Caco-2 (cell line): ENCODE results near the gene KIF26B. TPM values are rescaled to one million over a fixed set of nuclear protein-coding genes. Genes with fewer than 3 reads are reported as not detected.
"Not testable (repeated sequence)": the region's sequence is repeated elsewhere in the genome, so short reads cannot be mapped to it uniquely, and the experiment has no call there.

Source experiments
- BruUV-seq: library from RNA; stranded (reverse); fragments of 400-500 nt; replicated peaks from 2 replicates; lab custom pipeline; 2021; lab: Mats Ljungman, UMichigan
- CTCF ChIA-PET: fragments of 300-600 bp; sonication (Branson Sonifier 250); formaldehyde crosslinking; loops from one replicate; lab custom pipeline; 2022; ENCODE audit warnings: antibody characterized with exemption; lab: Charles Lee
- POLR2A ChIA-PET: fragments of 300-600 bp; sonication (Branson Sonifier 250); formaldehyde crosslinking; loops from one replicate; lab custom pipeline; 2022; ENCODE audit warnings: antibody characterized with exemption; lab: Charles Lee
- DNase-seq, 2 experiments: peaks; one replicate each; pipeline versions ENCODE4 v3.0.0 to v3.0.0-alpha.2; 2020 to 2022
- H3K27me3 ChIP-seq: replicated peaks from 2 replicates; pipeline ENCODE4 v1.6.0; 2011; ENCODE audit warnings: low read length; ENCODE audit not compliant: control insufficient read depth, insufficient read depth
- H3K36me3 ChIP-seq: 2 replicates; pipeline ENCODE4 v1.5.1; 2011; ENCODE audit warnings: low read length; ENCODE audit not compliant: control insufficient read depth, insufficient read depth
- H3K4me1 ChIP-seq: fragments of 250-450 bp; sonication (Bioruptor Pico); 2 replicates; pipeline ENCODE4 v1.5.1; 2020; ENCODE audit warnings: mild to moderate bottlenecking
- H3K4me3 ChIP-seq: 2 replicates; pipeline ENCODE4 v1.5.1; 2011; ENCODE audit warnings: low read depth, mild to moderate bottlenecking, control low read depth, low read length
- H3K9me3 ChIP-seq: fragments of 250-450 bp; sonication (Bioruptor Pico); 2 replicates; pipeline ENCODE4 v1.5.1; 2020; ENCODE audit warnings: mild to moderate bottlenecking, moderate library complexity
- H3K27ac Mint-ChIP-seq: one replicate; pipeline ENCODE4 v1.8.0; 2022; ENCODE audit warnings: mixed read lengths; ENCODE audit not compliant: unreplicated experiment
- H3K27me3 Mint-ChIP-seq: one replicate; pipeline ENCODE4 v1.8.0; 2022; ENCODE audit warnings: mixed read lengths; ENCODE audit not compliant: insufficient read depth, unreplicated experiment
- H3K36me3 Mint-ChIP-seq: one replicate; pipeline ENCODE4 v1.8.0; 2022; ENCODE audit warnings: mild to moderate bottlenecking, mixed read lengths; ENCODE audit not compliant: insufficient read depth, unreplicated experiment
- H3K4me1 Mint-ChIP-seq: one replicate; pipeline ENCODE4 v1.8.0; 2022; ENCODE audit warnings: low read depth, mixed read lengths; ENCODE audit not compliant: unreplicated experiment
- H3K4me3 Mint-ChIP-seq: one replicate; pipeline ENCODE4 v1.8.0; 2022; ENCODE audit warnings: mild to moderate bottlenecking, moderate library complexity, mixed read lengths; ENCODE audit not compliant: unreplicated experiment
- H3K9me3 Mint-ChIP-seq: one replicate; pipeline ENCODE4 v1.8.0; 2022; ENCODE audit warnings: mixed read lengths; ENCODE audit not compliant: unreplicated experiment
- intact Hi-C: fragments of 100-400 bp; cut with micrococcal nuclease; formaldehyde crosslinking; loops from one replicate; pipeline ENCODE4 v1.10.0; 2022; ENCODE audit not compliant: unreplicated experiment
- total RNA-seq: library from RNA; stranded (reverse); gene quantifications from 2 replicates; pipeline ENCODE4 v1.2.3, GENCODE V29; 2022
- TF ChIP-seq, protein P1 (sequence below), 2 experiments: fragments of 200-600 bp in 1 of 2; IDR thresholded peaks; 1 replicate in 1 of 2; 2 replicates in 1 of 2; pipeline versions ENCODE4 v1.5.1 to v1.8.0; 2011 to 2022; ENCODE audit warnings: antibody characterized with exemption in 1 of 2, control low read depth in 1 of 2, inconsistent platforms in 1 of 2, low read depth in 1 of 2, low read length in 1 of 2, mild to moderate bottlenecking in 1 of 2, moderate library complexity in 1 of 2; ENCODE audit not compliant: insufficient read depth in 1 of 2, severe bottlenecking in 1 of 2, unreplicated experiment in 1 of 2

KIF26B gene
- total RNA-seq, 1 experiment from 2014 or later: 4.9 TPM

DNA sequence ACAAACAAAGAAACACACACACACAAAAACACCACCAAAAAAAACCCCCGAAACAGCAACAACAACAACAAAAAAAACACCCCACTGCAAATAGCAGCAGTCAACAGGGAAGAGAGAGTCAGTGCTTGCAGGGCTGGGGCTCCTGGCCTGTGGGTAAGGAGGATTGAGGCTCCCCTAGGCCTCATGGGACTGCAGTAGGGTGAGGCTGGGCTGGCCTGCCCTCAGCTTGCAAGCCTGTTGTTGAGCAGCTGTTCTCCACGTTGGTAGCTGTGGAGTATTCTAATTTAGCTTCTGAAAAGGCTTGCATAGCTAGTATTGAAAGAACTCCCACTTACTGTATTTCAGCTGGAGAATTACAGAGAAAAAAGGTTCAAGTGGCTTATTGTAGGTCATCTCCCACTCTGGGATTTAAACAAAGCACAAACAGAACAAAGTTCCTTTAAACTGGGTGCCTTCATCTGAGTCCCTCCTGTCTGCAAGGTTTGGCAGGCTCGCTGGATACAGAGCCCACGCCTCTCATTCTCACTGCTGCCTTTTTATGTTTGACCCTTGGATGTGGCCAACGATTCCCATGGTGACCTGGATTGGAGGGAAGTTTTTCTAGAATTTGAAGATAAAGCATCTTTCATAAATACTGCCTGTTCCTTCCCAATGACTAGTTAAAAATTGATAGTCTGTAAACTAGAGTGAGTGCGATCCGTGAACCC is 247.2 kb downstream of the KIF26B start:
- BruUV-seq: no TSS peak
- peaks cover 12% of the 10 kb centered on the region for H3K36me3 Mint-ChIP-seq
- H3K9me3 Mint-ChIP-seq: no peaks in the 10 kb centered on the region
- CTCF ChIA-PET: no interaction called here
- intact Hi-C loops: no loop called here
- TF ChIP-seq, protein P1, sequence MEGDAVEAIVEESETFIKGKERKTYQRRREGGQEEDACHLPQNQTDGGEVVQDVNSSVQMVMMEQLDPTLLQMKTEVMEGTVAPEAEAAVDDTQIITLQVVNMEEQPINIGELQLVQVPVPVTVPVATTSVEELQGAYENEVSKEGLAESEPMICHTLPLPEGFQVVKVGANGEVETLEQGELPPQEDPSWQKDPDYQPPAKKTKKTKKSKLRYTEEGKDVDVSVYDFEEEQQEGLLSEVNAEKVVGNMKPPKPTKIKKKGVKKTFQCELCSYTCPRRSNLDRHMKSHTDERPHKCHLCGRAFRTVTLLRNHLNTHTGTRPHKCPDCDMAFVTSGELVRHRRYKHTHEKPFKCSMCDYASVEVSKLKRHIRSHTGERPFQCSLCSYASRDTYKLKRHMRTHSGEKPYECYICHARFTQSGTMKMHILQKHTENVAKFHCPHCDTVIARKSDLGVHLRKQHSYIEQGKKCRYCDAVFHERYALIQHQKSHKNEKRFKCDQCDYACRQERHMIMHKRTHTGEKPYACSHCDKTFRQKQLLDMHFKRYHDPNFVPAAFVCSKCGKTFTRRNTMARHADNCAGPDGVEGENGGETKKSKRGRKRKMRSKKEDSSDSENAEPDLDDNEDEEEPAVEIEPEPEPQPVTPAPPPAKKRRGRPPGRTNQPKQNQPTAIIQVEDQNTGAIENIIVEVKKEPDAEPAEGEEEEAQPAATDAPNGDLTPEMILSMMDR (IDR thresholded peaks at IDR 0.05; ENCODE audit: insufficient read depth in 1 of 2, low read depth in 1 of 2, low read length in 1 of 2, severe bottlenecking in 1 of 2, unreplicated experiment in 1 of 2): no peak
- peaks cover 46% of the 10 kb centered on the region for H3K4me1 ChIP-seq
- H3K27ac Mint-ChIP-seq: no peak overlapping the region
- H3K9me3 ChIP-seq: no peaks in the 10 kb centered on the region
- DNase-seq: no peak
- no peaks in the 10 kb centered on the region for H3K27me3 Mint-ChIP-seq
- H3K4me3 ChIP-seq: no peak overlapping the region
- H3K36me3 ChIP-seq: no peaks in the 10 kb centered on the region; the same call in 1 of the 2 replicates
- POLR2A ChIA-PET: no interaction called here
- no peak overlapping the region for H3K4me3 Mint-ChIP-seq
- H3K27me3 ChIP-seq: no peaks in the 10 kb centered on the region
- H3K4me1 Mint-ChIP-seq: peaks cover 35% of the 10 kb centered on the region

DNA sequence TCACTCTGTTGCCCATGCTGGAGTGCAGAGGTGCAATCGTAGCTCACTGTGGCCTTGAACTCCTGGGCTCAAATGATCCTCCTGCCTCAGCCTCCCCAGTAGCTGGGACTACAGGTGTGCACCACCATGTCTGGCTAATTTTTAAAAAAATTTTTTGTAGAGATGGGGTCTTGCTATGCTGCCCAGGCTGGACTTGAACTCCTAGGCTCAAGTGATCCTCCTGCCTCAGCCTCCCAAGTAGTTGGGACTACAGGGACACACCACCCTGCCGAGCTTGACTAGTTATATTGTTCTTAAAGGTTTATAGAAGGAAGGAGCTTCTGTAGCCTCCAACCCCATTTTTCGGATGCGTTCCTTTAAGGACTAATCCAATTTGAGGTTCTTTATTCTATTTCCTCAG is 248.2 kb downstream of the KIF26B start:
- H3K36me3 ChIP-seq, H3K27me3 Mint-ChIP-seq, intact Hi-C loops, H3K27ac Mint-ChIP-seq, H3K27me3 ChIP-seq, DNase-seq, H3K36me3 Mint-ChIP-seq, BruUV-seq, H3K4me3 Mint-ChIP-seq, H3K9me3 ChIP-seq, H3K9me3 Mint-ChIP-seq, H3K4me3 ChIP-seq, CTCF ChIA-PET, POLR2A ChIA-PET: not testable (repeated sequence)
- H3K4me1 Mint-ChIP-seq: peaks cover 36% of the 10 kb centered on the region
- H3K4me1 ChIP-seq: peaks cover 44% of the 10 kb centered on the region

DNA sequence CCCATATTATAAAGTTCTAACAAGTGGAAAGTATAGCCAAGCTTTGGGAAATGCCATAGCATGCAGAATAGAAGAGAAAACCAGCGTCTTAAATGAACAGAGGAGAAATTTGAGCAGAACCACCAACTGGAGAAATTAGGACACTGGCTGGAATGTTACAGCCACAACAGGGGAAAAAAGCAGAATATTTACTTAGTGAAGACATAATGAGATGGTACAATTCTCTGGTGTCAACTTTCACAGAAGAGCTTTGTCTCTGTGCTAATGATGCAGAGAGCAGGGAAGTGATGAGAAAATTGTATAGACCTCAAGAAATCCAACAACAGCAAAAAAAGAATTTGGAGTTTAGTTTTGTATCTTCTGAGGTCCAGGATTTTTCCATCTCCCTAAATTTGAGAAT is 249.7 kb downstream of the KIF26B start:
- POLR2A ChIA-PET: interaction anchor here (0.6 kb wide), 1 partner anchor 10 kb away, joined by 7 read pairs; no protein-coding TSS in a partner anchor
- no peak for DNase-seq
- Mint-ChIP-seq H3K27ac (no peak overlapping the region), H3K27me3 (no peaks in the 10 kb centered on the region), H3K36me3 (no peaks in the 10 kb centered on the region), H3K4me1 (peaks cover 30% of the 10 kb centered on the region), H3K4me3 (no peak overlapping the region), H3K9me3 (no peaks in the 10 kb centered on the region)
- Histone ChIP-seq H3K4me3 (no peak overlapping the region), H3K4me1 (peaks cover 46% of the 10 kb centered on the region), H3K36me3 (no peaks in the 10 kb centered on the region; the same call in 1 of the 2 replicates), H3K9me3 (no peaks in the 10 kb centered on the region), H3K27me3 (no peaks in the 10 kb centered on the region)
- CTCF ChIA-PET: interaction anchor here (2.0 kb wide), 1 partner anchor 248 kb away, joined by 4 read pairs; no protein-coding TSS in a partner anchor
- intact Hi-C loops: no loop called here
- no TSS peak for BruUV-seq
- TF ChIP-seq, protein P1 (IDR thresholded peaks at IDR 0.05; ENCODE audit: insufficient read depth in 1 of 2, low read depth in 1 of 2, low read length in 1 of 2, severe bottlenecking in 1 of 2, unreplicated experiment in 1 of 2): no peak
